Thymus (tissue), 11 donors: Measurements from ENCODE around the gene MGRN1. TPM values are rescaled to one million over a fixed set of nuclear protein-coding genes. Genes with fewer than 3 reads are reported as not detected.
A peak's percentile ranks its signal among the peaks of the same experiment; 100 is the strongest.

ENCODE experiments used
- DNase-seq, 9 donors: peaks; one replicate each; pipeline ENCODE4 v3.0.0-alpha.2; 2013; ENCODE audit warnings: low spot score in 9 of 9, low read depth in 6 of 9, missing footprints in 1 of 9
- H3K27ac ChIP-seq, 2 donors: one replicate each; pipeline ENCODE4 v1.5.1; 2013; ENCODE audit warnings: control low read depth in 1 of 2, low read depth in 1 of 2, low read length in 1 of 2, mild to moderate bottlenecking in 1 of 2, moderate library complexity in 1 of 2
- H3K27me3 ChIP-seq, 2 donors: one replicate each; pipeline ENCODE4 v1.5.1; 2013; ENCODE audit warnings: low read length in 1 of 2; ENCODE audit not compliant: control insufficient read depth in 2 of 2, insufficient read depth in 1 of 2
- H3K36me3 ChIP-seq, 2 donors: one replicate each; pipeline ENCODE4 v1.5.1; 2013; ENCODE audit warnings: low read length in 1 of 2, mild to moderate bottlenecking in 1 of 2, moderate library complexity in 1 of 2; ENCODE audit not compliant: control insufficient read depth in 2 of 2, insufficient read depth in 2 of 2
- H3K4me1 ChIP-seq, 2 donors: one replicate each; pipeline ENCODE4 v1.5.1; 2013; ENCODE audit warnings: low read length in 2 of 2; ENCODE audit not compliant: control insufficient read depth in 2 of 2, insufficient read depth in 2 of 2
- H3K4me3 ChIP-seq, 2 donors: one replicate each; pipeline ENCODE4 v1.5.1; 2013; ENCODE audit warnings: low read length in 2 of 2, control low read depth in 1 of 2, mild to moderate bottlenecking in 1 of 2
- H3K9me3 ChIP-seq, 2 donors: one replicate each; pipeline ENCODE4 v1.5.1; 2013; ENCODE audit warnings: low read length in 1 of 2, mild to moderate bottlenecking in 1 of 2; ENCODE audit not compliant: control insufficient read depth in 2 of 2, insufficient read depth in 1 of 2
- WGBS: extraction: QIAGEN DNeasy Blood & Tissue Kit; methylation state at CpG from one replicate; pipeline ENCODE4 v1.1.7; 2013; 5-methylcytosine and 5-hydroxymethylcytosine counted together
- polyA plus RNA-seq: library from polyadenylated mRNA; stranded (reverse); fragments of 200-250 nt; gene quantifications from one replicate; pipeline ENCODE4 v1.2.3, GENCODE V29; 2013
- total RNA-seq: library from RNA; stranded (reverse); fragments of 120-200 nt; gene quantifications from one replicate; pipeline ENCODE4 v1.2.4, GENCODE V29; 2013
- donor health status: healthy.

The MGRN1 gene
- total and polyA plus RNA-seq, 2 donors: 8.4 to 16.0 TPM

GRCh38 chr16:4609200-4610010, 15.2 kb upstream of the MGRN1 start:
- Histone ChIP-seq H3K9me3 (no peaks in the 10 kb centered on the region), H3K27ac (no peak overlapping the region), H3K4me3 (no peak overlapping the region), H3K36me3 (peaks cover 20 to 28% of the 10 kb centered on the region in 2 donors), H3K4me1 (peaks cover 7 to 14% of the 10 kb centered on the region in 2 donors), H3K27me3 (no peaks in the 10 kb centered on the region)
- DNase-seq: no peak
- 95% methylated on average over 45 of the region's 45 CpGs for WGBS

GRCh38 chr16:4610011-4611005, 14.3 kb upstream of the MGRN1 start:
- 94% methylated on average over 32 of the region's 32 CpGs for WGBS
- H3K27ac ChIP-seq: no peak overlapping the region
- no peak for DNase-seq

GRCh38 chr16:4611337-4612021, 13.1 kb upstream of the MGRN1 start:
- peaks cover 20 to 28% of the 10 kb centered on the region in 2 donors for H3K36me3 ChIP-seq
- H3K4me1 ChIP-seq: peaks cover 15 to 28% of the 10 kb centered on the region in 2 donors
- H3K9me3 ChIP-seq: no peaks in the 10 kb centered on the region
- no peak overlapping the region for H3K27ac ChIP-seq
- no peak for DNase-seq
- no peaks in the 10 kb centered on the region for H3K27me3 ChIP-seq
- no peak overlapping the region for H3K4me3 ChIP-seq
- 98% methylated on average over 22 of the region's 22 CpGs for WGBS

More at GRCh38 chr16:4610011-4611005, 14.3 kb upstream of the MGRN1 start:
- Histone ChIP-seq H3K9me3 (no peaks in the 10 kb centered on the region), H3K27me3 (no peaks in the 10 kb centered on the region), H3K4me1 (peaks cover 11 to 20% of the 10 kb centered on the region in 2 donors), H3K4me3 (no peak overlapping the region), H3K36me3 (peaks cover 20 to 28% of the 10 kb centered on the region in 2 donors)

- DNase-seq: no peak
- H3K4me1 ChIP-seq: peaks cover 20 to 38% of the 10 kb centered on the region in 2 donors
- H3K27me3 ChIP-seq: no peaks in the 10 kb centered on the region
- H3K27ac ChIP-seq: no peak overlapping the region
- no peak overlapping the region for H3K4me3 ChIP-seq
- H3K36me3 ChIP-seq: peaks cover 17 to 25% of the 10 kb centered on the region in 2 donors
- WGBS: 92% methylated on average over 7 of the region's 7 CpGs
- no peaks in the 10 kb centered on the region for H3K9me3 ChIP-seq
Measured at GRCh38 chr16:4612474-4612931, 12.1 kb upstream of the MGRN1 start.

GRCh38 chr16:4612977-4613635, 11.5 kb upstream of the MGRN1 start:
- H3K9me3 ChIP-seq: no peaks in the 10 kb centered on the region
- peaks cover 20 to 44% of the 10 kb centered on the region in 2 donors for H3K4me1 ChIP-seq
- H3K36me3 ChIP-seq: peaks cover 12 to 19% of the 10 kb centered on the region in 2 donors
- peak overlapping the region; percentile 53 to 77 for H3K4me3 ChIP-seq
- DNase-seq: no peak
- no peak overlapping the region for H3K27ac ChIP-seq
- no peaks in the 10 kb centered on the region for H3K27me3 ChIP-seq
- WGBS: 88% methylated on average over 14 of the region's 14 CpGs

- no peaks in the 10 kb centered on the region for H3K27me3 ChIP-seq
- no peak overlapping the region for H3K27ac ChIP-seq
- H3K4me3 ChIP-seq: peak overlapping the region; percentile 53 to 77
- 3% methylated on average over 92 of the region's 92 CpGs for WGBS
- H3K9me3 ChIP-seq: no peaks in the 10 kb centered on the region
- H3K36me3 ChIP-seq: peaks cover 6 to 11% of the 10 kb centered on the region in 2 donors
- peak in 4 of 9 donors; percentile 10 to 49 (median 35) for DNase-seq
- peaks cover 20 to 44% of the 10 kb centered on the region in 2 donors for H3K4me1 ChIP-seq
Measured at GRCh38 chr16:4613636-4614570, 10.7 kb upstream of the MGRN1 start.

- H3K9me3 ChIP-seq: no peaks in the 10 kb centered on the region
- peaks cover 2 to 3% of the 10 kb centered on the region in 2 donors for H3K36me3 ChIP-seq
- peaks cover 20 to 44% of the 10 kb centered on the region in 2 donors for H3K4me1 ChIP-seq
- H3K27me3 ChIP-seq: no peaks in the 10 kb centered on the region
- H3K27ac ChIP-seq: peak within 1 kb of the TSS; percentile 88 to 96
- peak within 1 kb of the TSS; percentile 53 to 77 for H3K4me3 ChIP-seq
- DNase-seq: peak in 7 of 9 donors; percentile 58 to 85 (median 67)
- WGBS: 11% methylated on average over 100 of the region's 100 CpGs
Measured at GRCh38 chr16:4614571-4615383, 9.8 kb upstream of the MGRN1 start, which contains the start of gene UBALD1. TSS of gene UBALD1 (minus strand) at chr16:4614888. CDS start at chr16:4614797, 91 bp downstream.
